H9 (cell line): Measurements from ENCODE around the gene HSD17B7. TPM values are rescaled to one million over a fixed set of nuclear protein-coding genes. Genes with fewer than 3 reads are reported as not detected.

Experiments used
- DNase-seq: peaks from one replicate; pipeline ENCODE4 v3.0.0-alpha.2; 2017
- H2AFZ ChIP-seq: one replicate; pipeline ENCODE4 v1.6.1; 2013; ENCODE audit warnings: mild to moderate bottlenecking, low read length, control low read depth, moderate library complexity
- H2AK5ac ChIP-seq: 2 replicates; pipeline ENCODE4 v1.6.1; 2013; ENCODE audit warnings: low read length, control low read depth, mixed read lengths; ENCODE audit not compliant: insufficient read length
- H2BK120ac ChIP-seq: one replicate; pipeline ENCODE4 v1.6.1; 2013; ENCODE audit warnings: low read depth, mild to moderate bottlenecking, low read length, control low read depth, inconsistent platforms; ENCODE audit not compliant: poor library complexity, severe bottlenecking
- H2BK12ac ChIP-seq: 2 replicates; pipeline ENCODE4 v1.6.1; 2013; ENCODE audit warnings: low read length, control low read depth, mixed read lengths, low read depth; ENCODE audit not compliant: insufficient read length
- H2BK15ac ChIP-seq: 2 replicates; pipeline ENCODE4 v1.6.1; 2013; ENCODE audit warnings: low read depth, low read length, control low read depth
- H2BK20ac ChIP-seq: one replicate; pipeline ENCODE4 v1.6.1; 2013; ENCODE audit warnings: low read depth, mild to moderate bottlenecking, low read length, control low read depth, inconsistent platforms; ENCODE audit not compliant: poor library complexity, severe bottlenecking
- H2BK5ac ChIP-seq: 2 replicates; pipeline ENCODE4 v1.6.1; 2013; ENCODE audit warnings: low read length, control low read depth, mixed read lengths; ENCODE audit not compliant: insufficient read length
- H3K14ac ChIP-seq: 2 replicates; pipeline ENCODE4 v1.6.1; 2013; ENCODE audit warnings: low read length, control low read depth; ENCODE audit not compliant: insufficient read depth
- H3K18ac ChIP-seq: 2 replicates; pipeline ENCODE4 v1.6.1; 2013; ENCODE audit warnings: low read depth, mild to moderate bottlenecking, mixed read lengths, low read length, control low read depth; ENCODE audit not compliant: insufficient read length
- H3K23ac ChIP-seq: 2 replicates; pipeline ENCODE4 v1.6.1; 2013; ENCODE audit warnings: low read length, control low read depth, mixed read lengths, low read depth; ENCODE audit not compliant: insufficient read length
- H3K23me2 ChIP-seq: 2 replicates; pipeline ENCODE4 v1.6.1; 2013; ENCODE audit warnings: low read depth, mild to moderate bottlenecking, mixed read lengths, low read length, control low read depth; ENCODE audit not compliant: insufficient read length, poor library complexity, severe bottlenecking
- H3K27ac ChIP-seq: 2 replicates; pipeline ENCODE4 v1.5.1; 2013; ENCODE audit warnings: low read length, control low read depth, mixed read lengths, low read depth; ENCODE audit not compliant: insufficient read length
- H3K27me3 ChIP-seq: 2 replicates; pipeline ENCODE4 v1.6.1; 2013; ENCODE audit warnings: low read length, control low read depth, inconsistent platforms; ENCODE audit not compliant: insufficient read depth
- H3K4ac ChIP-seq: 2 replicates; pipeline ENCODE4 v1.6.1; 2013; ENCODE audit warnings: low read depth, mild to moderate bottlenecking, control low read depth, inconsistent platforms, low read length, moderate library complexity
- H3K4me1 ChIP-seq: 2 replicates; pipeline ENCODE4 v1.6.1; 2013; ENCODE audit warnings: low read length, control low read depth, inconsistent platforms; ENCODE audit not compliant: insufficient read depth
- H3K4me2 ChIP-seq: 2 replicates; pipeline ENCODE4 v1.6.1; 2013; ENCODE audit warnings: low read length, control low read depth, mixed read lengths; ENCODE audit not compliant: insufficient read length, insufficient read depth
- H3K56ac ChIP-seq: 2 replicates; pipeline ENCODE4 v1.6.1; 2013; ENCODE audit warnings: low read depth, mild to moderate bottlenecking, mixed read lengths, low read length, control low read depth; ENCODE audit not compliant: insufficient read length
- H3K79me1 ChIP-seq: 2 replicates; pipeline ENCODE4 v1.6.1; 2013; ENCODE audit warnings: low read depth, mild to moderate bottlenecking, moderate library complexity, low read length, control low read depth, inconsistent platforms; ENCODE audit not compliant: insufficient read depth, poor library complexity, severe bottlenecking
- H3K79me2 ChIP-seq: 2 replicates; pipeline ENCODE4 v1.6.1; 2013; ENCODE audit warnings: low read length, control low read depth, inconsistent platforms; ENCODE audit not compliant: insufficient read depth
- H3K9ac ChIP-seq: 2 replicates; pipeline ENCODE4 v1.6.1; 2013; ENCODE audit warnings: low read length, control low read depth, mixed read lengths; ENCODE audit not compliant: insufficient read length; ENCODE audit errors: extremely low read depth
- H3K9me3 ChIP-seq: one replicate; pipeline ENCODE4 v1.6.1; 2013; ENCODE audit warnings: low read depth, low read length, inconsistent platforms; ENCODE audit not compliant: control insufficient read depth
- H3T11ph ChIP-seq: one replicate; pipeline ENCODE4 v1.6.1; 2013; ENCODE audit warnings: mild to moderate bottlenecking, low read length, control low read depth, inconsistent platforms
- H4K20me1 ChIP-seq: one replicate; pipeline ENCODE4 v1.6.1; 2013; ENCODE audit not compliant: control insufficient read depth, insufficient read length, insufficient read depth
- H4K5ac ChIP-seq: 2 replicates; pipeline ENCODE4 v1.6.1; 2013; ENCODE audit warnings: low read depth, mild to moderate bottlenecking, mixed read lengths, low read length, control low read depth; ENCODE audit not compliant: insufficient read length
- H4K8ac ChIP-seq: replicated peaks from 2 replicates; pipeline ENCODE4 v1.6.1; 2013; ENCODE audit warnings: low read length, control low read depth, mixed read lengths, low read depth; ENCODE audit not compliant: insufficient read length
- H4K91ac ChIP-seq: 2 replicates; pipeline ENCODE4 v1.6.1; 2013; ENCODE audit warnings: low read depth, mild to moderate bottlenecking, moderate library complexity, mixed read lengths, low read length, control low read depth; ENCODE audit not compliant: insufficient read length
- H3K27ac Mint-ChIP-seq, 3 experiments: 2 replicates in 2 of 3; 3 replicates in 1 of 3; pipeline ENCODE4 v1.8.0; 2020 to 2021; ENCODE audit warnings: mixed read lengths in 3 of 3, mild to moderate bottlenecking in 1 of 3, moderate library complexity in 1 of 3
- H3K27me3 Mint-ChIP-seq: 2 replicates; pipeline ENCODE4 v1.8.0; 2021; ENCODE audit warnings: low read depth, mild to moderate bottlenecking, moderate library complexity, mixed read lengths
- H3K36me3 Mint-ChIP-seq, 3 experiments: 2 replicates in 2 of 3; 3 replicates in 1 of 3; pipeline ENCODE4 v1.8.0; 2020 to 2021; ENCODE audit warnings: low read depth in 3 of 3, mixed read lengths in 3 of 3; ENCODE audit not compliant: insufficient read depth in 1 of 3
- H3K4me1 Mint-ChIP-seq, 2 experiments: 2 replicates each; pipeline ENCODE4 v1.8.0; 2020; ENCODE audit warnings: mixed read lengths in 2 of 2
- H3K4me3 Mint-ChIP-seq, 2 experiments: 2 replicates in 1 of 2; 3 replicates in 1 of 2; pipeline ENCODE4 v1.8.0; 2020 to 2021; ENCODE audit warnings: mild to moderate bottlenecking in 2 of 2, mixed read lengths in 2 of 2, moderate library complexity in 1 of 2
- H3K9me3 Mint-ChIP-seq, 2 experiments: 2 replicates in 1 of 2; 3 replicates in 1 of 2; pipeline ENCODE4 v1.8.0; 2020; ENCODE audit warnings: mild to moderate bottlenecking in 2 of 2, mixed read lengths in 2 of 2, moderate library complexity in 1 of 2
- CTCF ChIP-seq: fragments of 200-600 bp; sonication (generic); conservative IDR thresholded peaks from 3 replicates; pipeline ENCODE4 v1.8.0; 2021; ENCODE audit warnings: antibody characterized with exemption, mild to moderate bottlenecking
- WGBS: extraction: QIAGEN DNeasy Blood & Tissue Kit; methylation state at CpG from one replicate; pipeline ENCODE4 v1.1.7; 2013; ENCODE audit warnings: missing lambda C conversion rate, low lambda C conversion rate, mixed read lengths; ENCODE audit not compliant: insufficient read length; ENCODE audit errors: extremely low coverage; 5-methylcytosine and 5-hydroxymethylcytosine counted together
- total RNA-seq: library from RNA; stranded (reverse); gene quantifications from 2 replicates; pipeline ENCODE4 v1.2.1, GENCODE V29; 2021

Gene HSD17B7
- total RNA-seq, 1 experiment from 2014 or later: 26.2 TPM

GRCh38 chr1:162755306-162755705, 35.2 kb upstream of the HSD17B7 start:
- H3K4me3 Mint-ChIP-seq: no peak overlapping the region
- Histone ChIP-seq H4K91ac (no peak overlapping the region), H3K4ac (no peak overlapping the region), H4K5ac (no peak overlapping the region), H3K27ac (no peak overlapping the region), H3K56ac (no peak overlapping the region), H3K23ac (no peak overlapping the region), H2BK12ac (no peak overlapping the region), H2BK5ac (no peak overlapping the region), H3K23me2 (no peaks in the 10 kb centered on the region), H3K9me3 (no peaks in the 10 kb centered on the region), H2AFZ (no peak overlapping the region), H2AK5ac (no peak overlapping the region), H4K20me1 (no peaks in the 10 kb centered on the region), H2BK120ac (no peak overlapping the region), H4K8ac (no peak overlapping the region), H3K79me2 (no peaks in the 10 kb centered on the region), H3K27me3 (no peaks in the 10 kb centered on the region), H3K9ac (no peak overlapping the region), H3K4me1 (no peaks in the 10 kb centered on the region), H3K79me1 (no peaks in the 10 kb centered on the region), H3K18ac (no peak overlapping the region), H3T11ph (no peak overlapping the region), H3K14ac (no peak overlapping the region), H3K4me2 (no peak overlapping the region), H2BK15ac (no peak overlapping the region), H2BK20ac (no peak overlapping the region)
- H3K27me3 Mint-ChIP-seq: no peaks in the 10 kb centered on the region
- H3K36me3 Mint-ChIP-seq: no peaks in the 10 kb centered on the region
- H3K27ac Mint-ChIP-seq: no peak overlapping the region
- no peak for TF ChIP-seq CTCF
- no peaks in the 10 kb centered on the region for H3K4me1 Mint-ChIP-seq
- H3K9me3 Mint-ChIP-seq: peaks cover 2 to 4% of the 10 kb centered on the region in 2 experiments; a peak in 3 of 5 replicates
- no CpG with 5 or more reads among the region's 3 CpGs for WGBS
- no peak for DNase-seq
